Measurements from ENCODE around the gene KIAA1549. TPM values are rescaled to one million over a fixed set of nuclear protein-coding genes. Genes with fewer than 3 reads are reported as not detected.

KIAA1549 gene
- total and polyA plus RNA-seq, 2 of the 4 experiments (the other 2 are of a cell fraction): 1.3 to 3.3 TPM

DNA sequence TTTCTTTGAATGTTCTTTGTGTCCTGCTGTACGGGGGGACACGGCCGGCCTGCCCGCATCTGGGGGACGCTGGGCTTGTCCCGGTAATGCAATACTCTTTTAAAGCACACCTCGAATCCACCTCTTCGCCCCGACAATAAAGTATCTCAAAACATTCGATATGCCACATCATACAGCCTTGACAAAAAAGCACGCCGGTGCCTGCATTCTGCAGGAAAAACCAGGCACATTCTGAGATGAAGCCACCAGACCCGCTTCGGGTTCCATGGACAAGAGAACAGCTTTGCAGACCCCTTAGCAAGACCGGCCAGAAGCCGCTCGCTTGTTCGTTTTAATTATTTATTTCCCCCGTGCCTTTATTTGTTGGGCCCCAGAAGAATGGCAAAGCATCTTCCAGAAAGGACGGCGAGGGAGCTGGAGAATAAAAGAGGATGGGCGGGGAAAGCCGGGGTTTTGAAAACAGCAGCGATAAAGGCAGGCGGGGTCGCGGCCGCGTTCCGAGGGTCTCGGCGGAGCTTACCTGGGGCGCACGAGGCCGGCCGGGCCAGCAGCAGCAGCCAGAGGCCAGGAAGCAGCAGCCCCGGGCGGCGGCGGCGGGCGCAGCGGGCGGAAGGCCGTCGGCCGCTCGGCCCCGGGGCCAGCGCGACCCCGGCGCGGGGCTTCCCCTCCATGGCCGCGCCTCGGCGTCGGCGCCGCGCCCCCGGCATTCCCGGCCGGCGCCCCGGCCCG, 462 bp downstream of the KIAA1549 start:
- Histone ChIP-seq H3K27me3 (ENCODE audit: control insufficient read depth, insufficient read depth, low read length) (peaks cover 2% of the 10 kb centered on the region; the same call in 1 of the 2 replicates), H3K4ac (ENCODE audit: low read depth, low read length) (0 out of 2 replicates have a peak overlapping the region, but pooled peaks have one; percentile 10), H3K9ac (ENCODE audit: low read depth, low read length) (peak overlapping the region; percentile 61), H3K9me1 (ENCODE audit: insufficient read depth, low read length) (peaks cover 4% of the 10 kb centered on the region; the same call in 1 of the 2 replicates), H3K79me1 (ENCODE audit: low read depth in 1 of 2, low read length in 2 of 2) (peaks cover 6 to 20% of the 10 kb centered on the region in 2 experiments; a peak in 3 of 4 replicates), H2BK5ac (ENCODE audit: low read depth, low read length, poor library complexity, severe bottlenecking) (no peak overlapping the region), H2BK120ac (ENCODE audit: low read depth, low read length) (no peak overlapping the region), H2AK9ac (replicated peaks; ENCODE audit: low read depth, low read length, poor library complexity) (peak overlapping the region; percentile 71), H3K23ac (ENCODE audit: low read depth, low read length) (peak overlapping the region; percentile 11), H3K36me3 (ENCODE audit: control insufficient read depth, insufficient read depth, low read length) (no peaks in the 10 kb centered on the region), H2BK15ac (ENCODE audit: low read depth, low read length) (no peak overlapping the region), H2AFZ (replicated peaks; ENCODE audit: low read length, poor library complexity) (peak overlapping the region; percentile 85), H4K8ac (ENCODE audit: low read depth in 2 of 2, low read length in 2 of 2) (no peak overlapping the region; a peak in 1 of 4 replicates), H2BK20ac (ENCODE audit: low read depth, low read length) (no peak overlapping the region), H4K5ac (ENCODE audit: low read depth, low read length) (no peak overlapping the region), H4K91ac (ENCODE audit: insufficient read depth, low read depth, low read length) (no peak overlapping the region), H4K20me1 (ENCODE audit: insufficient read depth, low read length) (0 out of 2 replicates have a peak, but pooled peaks cover 4% of the 10 kb centered on the region), H2AK5ac (ENCODE audit: low read depth, low read length) (no peak overlapping the region), H3K14ac (replicated peaks; ENCODE audit: low read depth, low read length) (0 out of 2 replicates have a peak overlapping the region, but pooled peaks have one; percentile 28), H3K56ac (ENCODE audit: extremely low read depth, insufficient read depth, low read length) (peak overlapping the region; percentile 26; the same call in 1 of the 2 replicates), H3K9me3 (ENCODE audit: control insufficient read depth, insufficient read depth, low read length) (no peaks in the 10 kb centered on the region), H3K4me3 (ENCODE audit: insufficient read depth, low read depth, low read length) (peak overlapping the region; percentile 73), H3K27ac (ENCODE audit: insufficient read depth, low read length) (no peak overlapping the region; the same call in 1 of the 2 replicates), H3K18ac (ENCODE audit: low read depth, low read length) (no peak overlapping the region), H3K4me1 (ENCODE audit: control insufficient read depth, insufficient read depth, low read length) (peaks cover 3% of the 10 kb centered on the region; the same call in 1 of the 2 replicates), H3K4me2 (ENCODE audit: low read depth, low read length) (peak overlapping the region; percentile 82)
- ChIA-PET CTCF (interaction anchor here (0.6 to 1.7 kb wide), 3 partner anchors 13 to 94 kb away, joined by 3 to 6 read pairs (median 3); no protein-coding TSS in a partner anchor), POLR2A (ENCODE audit: unreplicated experiment) (no interaction called here)
- no peak for DNase-seq
- in situ Hi-C loops (cut with MboI; ENCODE audit: low sequenced_read_pairs): no loop called here
- BruUV-seq (replicated peaks): no TSS peak
- 0% methylated on average over 10 of the region's 68 CpGs; no CpG with 5 or more reads in 1 of the 2 experiments for WGBS, 2 experiments (ENCODE audit: extremely low coverage in 2 of 2, insufficient read length in 1 of 2)
- TF ChIP-seq RAD21 (IDR thresholded peaks at IDR 0.05; ENCODE audit: low read length): no peak
- no peak for TF ChIP-seq MAZ (IDR thresholded peaks at IDR 0.05; ENCODE audit: borderline replicate concordance, low read depth, low read length)
- TF ChIP-seq RFX5 (IDR thresholded peaks at IDR 0.05; ENCODE audit: low read depth, low read length): no peak
- no peak for TF ChIP-seq CEBPB (IDR thresholded peaks at IDR 0.05; ENCODE audit: low read depth, low read length)
- TF ChIP-seq RCOR1 (IDR thresholded peaks at IDR 0.05; ENCODE audit: insufficient replicate concordance, low read length): no peak
- TF ChIP-seq ELK1 (IDR thresholded peaks at IDR 0.05; ENCODE audit: borderline replicate concordance, low read depth, low read length): no peak
- TF ChIP-seq NFE2L2 (IDR thresholded peaks at IDR 0.05; ENCODE audit: low read depth, low read length): no peak
- TF ChIP-seq, protein P1, sequence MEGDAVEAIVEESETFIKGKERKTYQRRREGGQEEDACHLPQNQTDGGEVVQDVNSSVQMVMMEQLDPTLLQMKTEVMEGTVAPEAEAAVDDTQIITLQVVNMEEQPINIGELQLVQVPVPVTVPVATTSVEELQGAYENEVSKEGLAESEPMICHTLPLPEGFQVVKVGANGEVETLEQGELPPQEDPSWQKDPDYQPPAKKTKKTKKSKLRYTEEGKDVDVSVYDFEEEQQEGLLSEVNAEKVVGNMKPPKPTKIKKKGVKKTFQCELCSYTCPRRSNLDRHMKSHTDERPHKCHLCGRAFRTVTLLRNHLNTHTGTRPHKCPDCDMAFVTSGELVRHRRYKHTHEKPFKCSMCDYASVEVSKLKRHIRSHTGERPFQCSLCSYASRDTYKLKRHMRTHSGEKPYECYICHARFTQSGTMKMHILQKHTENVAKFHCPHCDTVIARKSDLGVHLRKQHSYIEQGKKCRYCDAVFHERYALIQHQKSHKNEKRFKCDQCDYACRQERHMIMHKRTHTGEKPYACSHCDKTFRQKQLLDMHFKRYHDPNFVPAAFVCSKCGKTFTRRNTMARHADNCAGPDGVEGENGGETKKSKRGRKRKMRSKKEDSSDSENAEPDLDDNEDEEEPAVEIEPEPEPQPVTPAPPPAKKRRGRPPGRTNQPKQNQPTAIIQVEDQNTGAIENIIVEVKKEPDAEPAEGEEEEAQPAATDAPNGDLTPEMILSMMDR (conservative IDR thresholded peaks at IDR 0.05; ENCODE audit: low read depth, low read length): no peak
- intact Hi-C loops (cut with micrococcal nuclease): loop anchor here (1.0 to 5.0 kb wide), 3 partner anchors 53 to 242 kb away; no protein-coding TSS in a partner anchor
- ATAC-seq (ENCODE audit: low read depth): peak; percentile 51
- dilution Hi-C loops (cut with HindIII; ENCODE audit: low sequenced_read_pairs, unreplicated experiment): no loop called here
